Measurements from ENCODE around the gene NEK10.

Gene NEK10

DNA sequence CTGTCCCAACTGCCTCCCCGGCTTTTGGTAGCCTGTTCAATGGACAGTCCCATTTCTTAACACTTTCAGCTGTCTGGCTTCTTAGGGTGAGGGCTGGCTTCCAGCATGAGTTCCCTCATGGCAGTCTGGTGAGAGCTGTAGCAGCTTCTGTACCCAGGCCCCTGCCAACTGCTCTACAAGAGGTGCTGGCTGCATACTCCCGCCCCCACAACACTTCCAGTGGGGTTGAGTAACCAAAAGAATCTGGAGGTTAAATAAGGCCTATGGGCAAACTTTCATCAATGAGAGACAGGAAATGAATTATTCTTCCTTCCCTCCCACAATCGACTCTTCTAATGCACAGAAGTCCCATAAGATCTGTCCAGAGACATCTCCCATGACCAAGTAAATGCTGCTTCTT is 145.0 kb downstream of the NEK10 start:
- DNase-seq, result no peak

DNA sequence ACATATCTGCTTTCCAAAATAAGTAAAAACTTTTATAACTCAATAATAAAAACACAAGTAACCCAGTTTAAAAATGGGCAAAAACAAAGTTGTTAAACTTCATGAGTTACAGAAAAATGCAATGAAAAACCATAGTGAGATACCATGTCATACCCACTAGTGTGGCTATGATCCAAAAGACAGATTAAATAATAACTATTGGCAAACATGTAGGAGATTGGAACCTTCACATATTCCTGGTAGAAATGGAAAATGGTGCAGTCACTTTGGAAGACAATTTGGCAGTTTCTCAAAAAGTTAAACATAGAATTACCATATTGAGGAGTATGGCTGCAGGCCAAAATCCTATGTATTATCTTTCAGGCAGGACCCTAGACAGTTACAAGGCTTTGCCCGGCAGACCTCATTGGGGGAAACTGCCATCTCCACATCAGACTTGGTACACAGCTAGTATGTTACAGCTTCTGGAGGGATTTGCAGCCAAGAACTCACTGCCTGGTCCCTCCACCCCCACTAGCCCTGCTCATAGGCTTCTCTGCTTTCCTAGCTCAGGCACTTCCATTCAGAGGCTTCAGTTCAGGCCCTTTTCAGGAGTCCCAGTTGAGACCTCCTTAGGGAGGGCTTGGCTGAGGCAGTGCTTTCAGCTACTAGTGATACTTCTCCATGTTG is 147.8 kb downstream of the NEK10 start:
- no peak for DNase-seq

DNA sequence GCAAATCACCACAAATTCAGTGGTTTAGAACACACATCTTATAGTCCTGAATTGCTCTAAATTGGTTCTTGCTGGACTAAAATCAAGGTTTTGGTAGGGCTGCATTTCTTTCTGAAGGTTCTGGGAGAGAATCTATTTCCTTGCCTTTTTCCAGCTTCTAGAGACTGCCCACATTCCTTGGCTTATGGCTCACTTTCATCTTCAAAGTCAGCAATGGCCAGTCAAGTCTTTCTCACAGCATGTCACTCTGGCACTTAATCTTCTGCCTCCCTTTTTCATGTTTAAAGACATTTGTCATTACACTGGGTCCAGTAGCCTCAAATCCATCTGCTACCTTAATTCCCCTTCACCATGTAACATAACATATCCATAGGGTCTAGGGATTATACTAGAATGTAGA is 149.0 kb downstream of the NEK10 start:
- DNase-seq, result no peak

DNA sequence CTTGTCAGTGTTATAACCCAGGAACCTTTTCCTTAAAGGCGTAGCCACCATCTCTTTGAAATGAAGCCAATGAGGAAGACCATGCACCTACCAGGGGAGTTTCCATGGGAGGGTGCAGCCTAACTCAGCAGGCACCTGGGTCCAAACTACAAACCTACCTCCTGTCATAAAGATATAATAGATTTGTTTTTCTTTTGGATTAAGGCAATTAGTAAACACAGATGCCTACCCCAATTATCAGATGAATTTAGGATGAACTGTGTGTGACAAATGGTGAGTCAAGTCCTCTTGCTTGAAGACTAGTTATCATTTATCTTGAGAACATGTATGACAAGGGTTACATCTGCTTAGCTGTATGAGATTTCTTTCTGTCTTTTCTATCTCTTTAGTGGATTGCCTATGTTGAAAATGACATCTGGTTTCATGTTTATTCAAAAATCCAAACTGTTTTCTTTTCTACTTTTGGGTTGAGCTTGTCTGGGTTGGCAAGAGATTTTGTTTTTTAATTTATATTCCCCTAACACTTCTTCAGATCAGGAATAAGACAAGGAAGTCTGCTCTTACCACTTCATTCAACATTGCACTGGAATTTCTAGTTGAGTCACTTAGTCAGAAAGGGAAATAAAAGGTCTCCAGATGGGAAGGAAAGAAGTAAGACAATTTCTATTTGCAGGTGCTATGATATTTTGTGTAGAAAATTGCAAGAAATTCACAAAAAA is 149.9 kb downstream of the NEK10 start:
- DNase-seq, result no peak

DNA sequence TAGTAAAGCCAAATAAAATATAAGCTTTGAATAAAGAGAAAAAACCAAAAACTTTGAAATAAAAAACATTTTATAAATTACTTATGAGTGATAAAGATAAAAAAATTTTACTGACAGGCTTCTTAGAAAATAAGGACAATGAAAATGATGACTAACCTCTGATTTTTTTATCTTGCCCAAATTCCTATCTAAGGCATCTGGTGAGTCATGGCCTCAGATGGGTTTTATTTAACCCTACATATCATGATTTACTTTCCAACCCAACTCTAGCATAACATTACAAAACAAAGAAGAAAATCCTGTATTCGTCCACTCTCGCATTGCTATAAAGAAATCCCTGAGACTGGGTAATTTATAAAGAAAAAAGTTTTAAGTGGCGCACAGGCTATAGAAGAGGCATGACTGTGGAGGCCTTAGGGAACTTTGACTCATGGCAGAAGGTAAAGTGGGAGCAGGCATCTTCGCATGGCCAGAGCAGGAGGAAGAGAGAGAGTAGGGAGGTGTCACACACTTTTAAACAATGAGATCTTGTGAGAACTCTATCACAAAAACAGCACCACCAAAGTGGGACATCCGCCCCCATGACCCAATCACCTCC is 152.1 kb downstream of the NEK10 start:
- no peak for DNase-seq

DNA sequence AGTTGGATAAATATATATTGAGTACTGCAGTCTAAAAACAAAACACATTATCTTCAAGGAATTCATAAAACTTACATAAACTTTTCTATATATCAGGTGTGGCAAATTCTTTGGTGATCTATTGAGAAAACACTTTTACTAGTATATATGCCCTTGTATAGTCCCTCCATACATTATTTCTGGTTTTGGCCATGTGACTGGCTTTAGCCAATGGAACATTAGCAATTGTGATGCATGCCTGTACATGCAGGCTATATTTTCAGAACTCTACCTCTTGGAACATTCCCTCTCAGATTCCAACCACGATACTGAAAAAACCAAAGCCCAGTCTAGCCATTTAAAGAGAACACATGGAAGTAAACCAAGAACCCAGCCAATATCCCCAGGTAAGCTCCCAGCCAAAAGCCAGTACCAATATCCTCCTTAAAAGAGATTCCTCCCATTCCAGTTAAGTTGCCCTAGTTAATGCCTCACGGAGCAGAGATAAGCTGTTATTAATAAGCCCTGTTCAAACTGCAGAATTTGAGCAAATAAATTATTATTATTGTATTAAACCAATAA is 152.8 kb downstream of the NEK10 start:
- DNase-seq, result no peak

DNA sequence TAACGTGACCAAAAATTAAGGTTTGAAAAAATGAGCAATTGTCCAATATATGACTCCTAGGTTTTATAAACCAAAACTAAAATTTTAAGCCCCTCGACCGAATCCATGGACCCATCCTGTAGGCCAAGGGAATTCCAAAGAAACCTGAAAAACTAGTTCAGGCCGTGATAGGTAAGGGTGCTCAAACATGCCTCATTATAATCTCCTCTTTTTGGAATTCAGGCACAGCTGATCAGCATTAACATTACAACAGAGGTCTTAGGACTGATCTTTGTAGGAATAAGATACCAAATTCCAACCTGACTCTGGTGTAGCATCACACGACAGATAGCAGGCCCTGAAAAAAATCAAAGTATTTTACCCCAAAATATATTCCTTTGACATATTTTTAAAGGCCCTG is 155.7 kb downstream of the NEK10 start:
- DNase-seq, result no peak

DNA sequence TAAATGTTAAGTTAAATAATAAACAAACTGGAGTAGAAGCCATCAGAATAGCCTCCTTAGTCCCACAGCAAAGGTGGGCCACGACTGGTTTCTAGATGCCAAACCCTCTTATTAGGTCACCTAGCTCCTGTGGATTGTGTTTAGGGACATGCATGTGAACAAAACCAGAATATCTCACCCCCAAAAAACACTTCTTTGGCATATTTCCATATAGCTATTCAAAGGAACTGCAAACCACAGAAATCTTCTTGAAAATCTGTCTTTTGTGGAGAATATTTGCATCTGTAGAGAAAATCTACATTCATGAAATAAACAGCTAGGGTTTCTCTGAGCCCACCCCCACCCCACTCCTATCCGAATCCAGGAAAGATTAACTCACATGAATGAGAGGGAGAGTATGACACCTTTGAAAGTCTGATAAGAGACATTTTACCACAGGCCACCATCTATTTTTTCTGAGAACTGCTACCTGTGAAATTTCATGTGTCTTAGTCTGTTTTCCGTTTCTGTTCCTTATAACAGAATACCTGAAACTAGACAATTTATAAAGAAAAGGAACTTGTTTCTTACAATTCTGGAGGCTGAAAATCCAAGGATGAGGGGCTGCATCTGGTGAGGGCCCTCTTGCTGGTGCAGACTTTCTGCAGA is 159.4 kb downstream of the NEK10 start:
- no peak for DNase-seq

DNA sequence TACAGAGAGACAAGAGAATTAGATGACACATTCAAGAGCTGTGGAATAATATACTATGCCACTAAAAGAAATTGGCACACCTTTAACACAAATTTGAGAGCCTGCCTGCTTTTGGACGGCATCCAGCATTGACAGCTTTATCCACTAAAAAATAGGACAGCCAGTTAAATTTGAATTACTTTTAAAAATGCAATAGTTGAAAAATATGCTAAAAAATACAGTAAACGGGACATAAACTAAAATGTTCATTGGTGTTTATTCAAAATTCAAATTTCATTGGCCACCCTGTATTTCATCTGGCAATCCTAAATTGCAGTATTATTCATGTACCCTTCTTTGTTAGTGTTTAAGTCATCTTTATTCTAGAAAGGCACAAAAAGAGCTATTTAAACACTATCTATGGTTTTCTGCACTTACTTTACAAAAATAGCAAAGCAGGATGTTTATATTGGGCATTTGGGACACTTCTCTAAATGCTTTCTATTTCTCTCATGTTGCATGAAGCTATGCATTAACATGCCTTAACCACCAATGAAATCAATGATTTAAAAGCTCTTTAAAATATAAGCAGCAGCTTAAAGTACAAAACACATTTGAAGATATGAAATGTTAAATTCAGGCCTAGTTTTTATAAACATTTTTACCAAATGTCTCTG is 160.1 kb downstream of the NEK10 start:
- DNase-seq, result no peak

DNA sequence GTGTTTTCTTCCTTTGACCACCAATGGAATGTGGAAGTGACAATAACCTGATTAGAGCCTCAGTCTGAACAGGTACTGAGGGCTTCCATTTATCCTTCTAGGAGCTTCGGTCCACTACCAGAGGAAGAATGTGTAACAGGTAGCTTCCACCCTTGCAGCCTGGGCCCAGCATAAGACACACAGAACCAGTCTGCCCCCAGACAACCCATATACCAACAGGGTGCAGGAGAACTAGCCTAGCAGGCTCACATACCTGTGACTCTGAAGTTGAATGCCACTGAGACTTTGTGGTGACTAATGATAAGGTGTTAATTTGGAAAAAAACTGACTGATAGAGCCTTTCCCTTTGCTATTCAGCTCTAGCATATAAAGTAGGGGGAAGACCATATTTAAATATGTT is 166.2 kb downstream of the NEK10 start:
- DNase-seq, result no peak

DNA sequence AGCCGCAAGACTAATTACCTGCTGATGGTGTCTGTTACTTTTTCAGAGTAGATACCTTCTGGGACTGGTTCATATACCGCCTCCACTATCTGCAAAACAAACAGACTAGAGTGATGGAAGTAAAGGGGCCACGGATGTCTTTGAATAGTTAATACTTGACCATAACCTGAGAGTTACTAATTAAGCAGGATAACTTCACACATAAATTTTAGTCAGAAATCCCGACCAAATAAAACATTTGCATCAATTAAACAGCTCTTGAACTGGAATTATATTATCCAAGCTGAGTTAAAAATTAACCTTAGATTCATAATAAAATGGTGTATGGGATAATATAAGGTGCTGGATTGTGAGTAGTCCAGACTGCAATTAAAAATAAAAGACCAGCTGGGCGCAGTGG is 167.7 kb downstream of the NEK10 start:
- DNase-seq, result no peak

DNA sequence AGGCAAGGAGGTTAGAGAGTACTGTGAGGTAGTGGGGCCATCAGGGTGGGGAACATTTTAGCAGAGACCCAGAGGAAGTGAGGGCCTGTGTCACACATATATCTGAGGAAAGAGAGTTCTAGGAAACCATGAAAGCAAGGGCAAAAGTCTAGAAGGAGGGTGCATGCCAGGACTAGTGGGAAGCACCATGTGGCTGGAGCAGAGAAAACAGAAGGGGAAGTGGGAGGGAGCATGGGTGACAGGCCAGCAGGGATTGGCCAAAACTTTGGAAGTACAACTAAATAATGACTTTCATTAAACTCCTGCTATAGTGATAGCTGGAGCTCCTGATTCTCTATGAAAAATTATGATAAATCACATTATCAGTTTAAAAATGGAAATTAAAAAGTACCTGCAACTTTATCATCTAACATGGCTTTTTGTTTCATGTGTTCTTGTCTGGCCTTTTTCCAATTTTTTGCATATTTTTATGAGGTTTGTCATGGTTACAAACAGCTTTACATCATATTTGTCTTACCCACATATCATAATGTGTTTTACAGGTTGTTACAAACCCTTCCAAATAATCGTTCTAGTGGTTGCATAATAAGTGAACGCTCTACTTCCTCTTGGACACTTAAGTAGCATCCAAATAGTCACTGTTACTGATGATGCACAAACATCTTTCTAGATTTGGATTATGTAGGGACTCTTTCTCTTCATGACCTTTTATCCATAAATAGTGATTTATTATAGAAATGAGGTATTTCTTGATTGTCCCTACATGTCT is 168.3 kb downstream of the NEK10 start:
- DNase-seq, result no peak

DNA sequence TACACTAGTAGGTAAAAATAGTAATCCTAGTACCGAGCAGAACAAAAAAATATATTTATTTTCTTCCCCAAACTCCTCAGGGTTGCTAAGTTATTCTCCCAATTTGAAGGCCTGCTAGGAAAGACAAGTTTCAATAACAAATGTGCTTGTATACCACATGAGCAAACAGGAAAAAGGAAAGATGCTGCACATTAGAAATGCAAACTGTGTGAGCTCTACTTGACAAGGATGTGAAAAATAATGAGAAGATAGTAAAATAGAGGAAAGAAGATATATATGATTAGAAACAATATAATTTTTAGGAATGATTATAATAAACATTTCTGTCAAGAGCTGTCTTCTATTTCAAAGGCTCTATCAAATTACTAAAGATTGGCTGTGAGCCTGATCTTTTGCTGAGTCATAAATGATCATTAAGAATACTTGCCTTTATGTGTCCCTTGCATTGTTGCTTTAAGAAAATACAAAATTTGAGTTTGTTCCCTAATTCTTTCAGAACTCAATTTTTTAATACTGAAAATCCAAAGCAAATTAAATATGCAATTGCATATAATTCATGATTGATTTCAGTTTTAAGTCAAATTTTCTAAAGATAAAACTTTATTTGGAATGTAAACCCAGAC is 174.2 kb downstream of the NEK10 start:
- no peak for DNase-seq

DNA sequence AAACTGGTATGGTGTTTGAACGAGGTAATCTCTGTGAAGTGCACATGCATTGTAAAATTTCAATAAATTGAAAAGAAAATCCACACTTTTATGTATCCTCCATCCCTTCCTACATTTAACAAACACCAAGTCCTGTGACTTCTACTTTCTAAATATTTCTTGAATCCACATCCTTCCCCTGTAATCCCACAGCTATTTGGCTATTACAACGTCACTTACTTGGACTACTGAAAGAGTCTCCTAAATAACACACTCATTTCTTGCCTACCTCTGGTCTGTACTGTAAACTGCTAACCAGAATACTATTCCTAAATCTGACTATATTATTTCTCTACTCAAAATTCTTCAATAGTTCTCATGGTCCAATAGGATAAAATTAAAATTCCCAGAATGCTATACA is 176.1 kb downstream of the NEK10 start:
- DNase-seq, result no peak

DNA sequence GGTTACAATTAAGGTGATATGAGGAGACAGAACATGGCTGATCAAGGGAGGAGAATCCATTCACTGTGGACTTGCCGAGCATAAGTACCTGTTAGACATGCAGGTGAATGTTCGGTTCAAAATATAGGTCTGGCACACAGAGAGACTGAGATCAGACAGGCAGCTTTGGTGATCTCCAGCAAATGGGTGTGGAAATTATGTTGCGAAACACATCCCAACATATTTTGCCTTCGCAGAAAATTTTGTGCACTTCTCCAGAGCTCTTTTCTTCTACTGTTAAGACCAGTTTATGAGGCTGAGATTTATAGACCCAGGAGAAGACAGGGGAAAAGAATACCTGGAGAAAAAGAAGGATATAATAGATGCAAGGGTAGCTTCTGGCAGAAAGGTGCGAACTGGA is 183.2 kb downstream of the NEK10 start:
- no peak for DNase-seq

DNA sequence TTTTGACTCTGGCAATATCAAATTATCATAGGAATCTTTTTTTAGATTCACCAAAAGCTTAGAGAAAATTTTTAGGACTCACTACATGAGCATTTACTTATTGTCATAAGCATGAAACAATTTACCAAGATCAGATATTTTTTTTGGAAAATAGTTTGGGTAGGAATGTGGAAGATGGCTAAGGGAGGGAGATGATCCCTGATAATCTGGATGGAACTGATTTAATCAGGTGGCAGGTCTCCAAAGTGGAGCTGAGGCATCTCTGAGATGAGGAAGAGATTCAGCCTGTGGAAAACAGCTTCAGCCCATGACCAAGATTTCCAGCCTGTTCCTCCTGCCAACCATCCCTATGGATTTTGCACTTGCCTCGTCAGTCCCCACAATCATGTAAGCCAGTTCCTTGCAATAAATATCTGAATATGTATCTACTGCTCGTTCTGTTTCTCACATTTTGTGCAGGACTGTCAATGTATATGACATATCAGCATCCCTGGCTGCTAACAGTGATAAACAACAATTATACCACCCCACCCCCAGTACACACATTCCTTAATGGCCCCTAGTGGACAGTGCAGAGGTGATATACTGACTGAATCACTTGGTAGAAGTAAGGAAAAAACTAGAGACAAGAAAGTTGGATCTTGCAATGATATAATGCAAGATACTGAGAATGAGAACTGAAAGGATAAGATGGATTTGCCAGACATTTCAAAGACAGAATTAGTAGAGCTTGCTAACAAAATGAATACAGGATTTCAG is 183.8 kb downstream of the NEK10 start:
- no peak for DNase-seq

DNA sequence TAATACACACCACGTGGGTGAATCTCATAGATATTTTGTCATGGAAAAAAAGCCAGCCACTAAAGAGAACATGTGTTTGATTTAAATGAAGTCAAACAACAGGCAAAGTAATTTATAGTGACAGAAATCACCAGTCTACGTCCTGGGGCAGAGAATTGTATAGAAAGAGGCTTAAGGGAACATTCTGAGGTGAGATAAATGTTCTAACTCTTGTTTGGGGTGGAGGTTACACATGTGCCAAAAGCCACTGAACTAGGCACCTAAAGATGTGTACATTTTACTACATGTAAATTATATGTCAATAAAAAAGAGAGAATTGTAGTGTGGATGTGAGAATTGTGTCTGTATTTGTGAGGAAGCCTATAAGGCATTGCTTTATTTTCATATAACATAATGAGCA is 184.9 kb downstream of the NEK10 start:
- no peak for DNase-seq

DNA sequence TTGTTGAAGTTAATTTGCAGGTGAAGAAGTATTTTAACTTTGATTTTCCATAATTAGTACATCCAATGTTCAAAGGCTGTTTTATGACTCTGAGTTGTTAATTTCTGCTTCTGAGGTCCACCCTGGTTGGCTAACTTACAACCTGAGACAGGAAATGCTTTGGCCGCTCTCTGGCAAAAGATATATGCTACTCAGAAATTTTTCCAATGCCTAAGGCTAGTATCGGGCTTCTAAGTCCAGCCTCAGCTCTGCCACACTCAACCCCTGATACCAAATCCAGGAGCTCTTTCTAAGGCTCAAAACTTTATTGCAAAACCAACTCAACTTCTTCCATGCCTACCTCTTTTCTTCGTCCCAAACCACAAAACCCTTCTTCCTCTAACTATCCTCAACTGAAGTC is 192.9 kb downstream of the NEK10 start:
- DNase-seq, result no peak

DNA sequence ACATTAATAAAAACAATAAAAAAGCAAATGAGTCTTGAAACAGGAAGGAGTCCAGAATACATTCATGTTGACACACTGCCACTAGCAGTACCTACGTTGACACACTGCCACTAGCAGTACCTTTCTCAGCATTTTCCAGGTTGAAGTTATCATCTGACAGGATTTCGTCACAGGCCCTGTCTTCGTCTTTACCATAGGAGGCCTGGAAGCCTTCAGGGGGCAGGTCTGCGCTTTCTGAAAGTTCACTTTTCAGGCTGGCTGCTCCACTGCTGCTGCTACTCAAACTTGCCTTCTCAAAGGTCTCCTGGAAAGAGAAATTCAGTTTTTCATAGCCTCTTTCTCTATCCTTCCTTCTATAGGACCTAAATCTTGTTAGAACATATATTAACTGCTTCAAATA is 194.7 kb downstream of the NEK10 start:
- DNase-seq, result no peak

DNA sequence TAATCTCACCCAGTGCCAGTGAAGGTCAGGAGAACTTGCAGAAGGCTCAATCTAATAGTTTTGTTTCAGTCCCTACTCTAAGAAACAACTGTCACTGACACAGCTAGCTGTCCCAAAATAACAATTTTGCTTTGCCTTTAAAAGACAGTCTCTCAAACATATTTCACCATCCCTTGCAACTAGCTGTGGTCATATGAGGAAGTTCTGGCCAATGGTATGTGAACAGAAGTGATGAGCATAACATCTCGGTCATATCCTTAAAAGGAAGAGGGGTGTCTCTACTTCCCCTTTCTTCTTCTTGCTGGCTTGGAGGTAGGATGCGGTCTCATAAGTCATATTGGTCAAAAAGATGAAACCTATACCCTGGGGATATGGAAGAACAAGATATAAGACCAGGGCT is 198.1 kb downstream of the NEK10 start:
- DNase-seq, result no peak

DNA sequence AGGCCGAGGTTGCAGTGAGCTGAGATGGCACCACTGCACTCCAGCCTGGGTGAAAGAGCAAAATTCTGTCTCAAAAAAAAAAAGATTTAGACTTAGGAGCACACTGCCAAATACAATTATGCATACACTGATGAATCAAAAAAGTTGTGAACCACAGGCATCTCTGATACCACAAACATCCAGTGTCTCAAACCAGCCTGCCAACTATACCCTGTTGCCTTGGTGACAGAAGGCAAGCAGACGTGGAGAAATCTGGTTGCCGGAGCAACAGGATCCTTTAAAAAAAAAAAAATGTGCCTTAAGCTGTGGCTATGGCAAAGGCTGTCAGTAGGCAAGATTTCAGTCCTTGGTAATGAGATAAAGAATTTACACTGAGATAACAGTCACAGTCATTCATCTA is 202.3 kb downstream of the NEK10 start:
- no peak for DNase-seq
